ENCODE data around the gene ALG10B. TPM values are rescaled to one million over a fixed set of nuclear protein-coding genes. Genes with fewer than 3 reads are reported as not detected.
"Not testable (repeated sequence)": the region's sequence is repeated elsewhere in the genome, so short reads cannot be mapped to it uniquely, and the experiment has no call there.

Gene ALG10B
- total RNA-seq, 4 donors from 2014 or later, result 2.5 to 7.3 (median 3.1) TPM

DNA sequence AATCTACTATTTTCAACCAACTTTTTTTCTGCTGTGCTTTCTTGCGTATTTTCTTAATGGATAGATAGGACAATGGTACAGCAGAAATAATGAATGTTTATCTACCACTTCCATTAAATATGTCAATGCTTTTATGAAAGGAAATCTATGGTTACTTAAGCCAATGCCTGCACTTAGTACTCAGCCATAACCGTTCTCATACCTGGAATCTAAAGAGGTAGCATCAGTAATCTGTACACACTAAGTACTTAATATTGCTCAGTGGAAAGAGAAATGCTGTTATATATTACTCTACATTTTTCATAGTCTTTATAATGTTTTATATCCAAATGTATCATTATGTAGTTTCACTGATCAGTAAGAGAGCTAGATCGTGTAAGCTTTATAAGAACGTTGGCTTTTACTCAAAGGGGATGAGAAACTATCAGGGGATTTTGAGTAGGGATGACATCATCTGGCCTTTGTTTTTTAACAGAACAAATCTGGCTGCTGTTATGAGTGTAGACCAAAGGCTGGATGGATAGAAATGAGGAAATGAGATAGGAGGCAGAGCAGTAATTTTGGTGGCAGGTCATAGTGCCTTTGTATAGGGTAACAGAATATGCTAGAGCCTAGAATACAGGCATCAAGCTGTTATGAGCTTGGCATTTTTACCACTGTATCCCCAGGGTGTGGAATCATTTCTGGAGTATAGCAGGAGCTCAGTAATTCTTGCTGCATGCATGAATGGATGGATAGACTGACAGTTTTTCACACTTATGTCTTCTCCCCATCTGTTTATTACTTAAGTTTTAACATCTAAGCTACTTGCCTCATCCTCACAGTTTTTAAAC lies 34.0 kb downstream of the ALG10B start:
- DNase-seq (ENCODE audit: low spot score), result no peak
- TF ChIP-seq, protein P1, sequence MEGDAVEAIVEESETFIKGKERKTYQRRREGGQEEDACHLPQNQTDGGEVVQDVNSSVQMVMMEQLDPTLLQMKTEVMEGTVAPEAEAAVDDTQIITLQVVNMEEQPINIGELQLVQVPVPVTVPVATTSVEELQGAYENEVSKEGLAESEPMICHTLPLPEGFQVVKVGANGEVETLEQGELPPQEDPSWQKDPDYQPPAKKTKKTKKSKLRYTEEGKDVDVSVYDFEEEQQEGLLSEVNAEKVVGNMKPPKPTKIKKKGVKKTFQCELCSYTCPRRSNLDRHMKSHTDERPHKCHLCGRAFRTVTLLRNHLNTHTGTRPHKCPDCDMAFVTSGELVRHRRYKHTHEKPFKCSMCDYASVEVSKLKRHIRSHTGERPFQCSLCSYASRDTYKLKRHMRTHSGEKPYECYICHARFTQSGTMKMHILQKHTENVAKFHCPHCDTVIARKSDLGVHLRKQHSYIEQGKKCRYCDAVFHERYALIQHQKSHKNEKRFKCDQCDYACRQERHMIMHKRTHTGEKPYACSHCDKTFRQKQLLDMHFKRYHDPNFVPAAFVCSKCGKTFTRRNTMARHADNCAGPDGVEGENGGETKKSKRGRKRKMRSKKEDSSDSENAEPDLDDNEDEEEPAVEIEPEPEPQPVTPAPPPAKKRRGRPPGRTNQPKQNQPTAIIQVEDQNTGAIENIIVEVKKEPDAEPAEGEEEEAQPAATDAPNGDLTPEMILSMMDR (IDR thresholded peaks at IDR 0.05), result no peak
- ATAC-seq (ENCODE audit: low FRiP score), result no peak

DNA sequence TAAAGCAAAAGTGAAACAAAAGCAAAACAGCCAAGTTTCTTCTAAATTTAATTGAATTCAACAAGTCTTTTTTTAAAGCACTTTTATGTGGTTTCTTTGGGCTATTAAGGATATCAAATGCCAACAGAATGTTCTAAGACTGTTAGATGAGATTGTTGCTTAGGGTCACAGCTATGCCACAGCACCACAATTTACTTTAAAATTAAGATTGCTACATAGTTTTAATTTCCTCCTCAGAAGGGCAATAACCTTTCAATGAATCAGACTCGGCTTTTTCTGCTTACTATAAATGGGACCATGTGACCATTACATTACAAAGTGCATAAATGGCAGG lies 34.6 kb downstream of the ALG10B start:
- DNase-seq (ENCODE audit: low spot score); ATAC-seq (ENCODE audit: low FRiP score): not testable (repeated sequence)

DNA sequence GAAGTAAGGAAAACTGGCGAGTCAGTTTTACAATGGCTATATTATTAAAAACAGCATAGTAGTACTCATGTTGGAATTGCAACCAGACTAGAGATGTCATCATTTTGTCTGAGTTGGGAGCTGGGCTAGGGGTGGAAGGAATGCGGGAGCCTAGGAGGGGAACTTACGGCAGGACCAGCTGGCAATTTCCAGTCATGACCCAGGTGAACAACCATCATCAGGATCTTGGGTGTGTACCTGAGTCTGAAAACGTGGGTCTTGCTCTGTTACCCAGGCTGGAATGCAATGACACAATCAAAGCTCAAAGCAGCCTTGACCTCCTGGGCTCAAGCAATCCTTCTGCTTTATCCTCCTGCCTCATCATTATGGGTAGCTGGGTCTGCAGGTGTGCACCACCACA lies 50.9 kb downstream of the ALG10B start:
- TF ChIP-seq, protein P1 (IDR thresholded peaks at IDR 0.05), result no peak

DNA sequence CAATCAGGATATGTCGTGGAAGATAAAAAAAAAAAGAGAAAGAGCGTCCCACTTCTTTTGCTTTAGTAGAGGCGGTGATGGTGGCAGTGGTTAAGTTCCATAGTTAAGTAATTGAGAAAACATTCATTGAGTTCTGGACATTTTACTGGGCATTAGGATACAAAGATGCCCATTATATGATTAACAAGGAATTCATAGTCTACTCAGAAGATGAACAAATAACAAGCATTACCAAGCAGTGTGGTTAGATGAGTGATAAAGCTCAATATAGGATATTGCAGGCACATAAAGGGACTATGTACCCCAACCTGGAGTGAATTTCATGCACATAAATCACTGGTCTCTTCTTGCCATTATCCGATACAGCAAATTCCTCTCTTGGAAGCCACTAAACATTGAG lies 53.7 kb downstream of the ALG10B start:
- DNase-seq (ENCODE audit: low spot score) (no peak), ATAC-seq (ENCODE audit: low FRiP score) (no peak)
- TF ChIP-seq, protein P1 (IDR thresholded peaks at IDR 0.05), result no peak

More for the DNA sequence above, 50.9 kb downstream of the ALG10B start:
- no peak for DNase-seq (ENCODE audit: low spot score)
- no peak for ATAC-seq (ENCODE audit: low FRiP score)

DNA sequence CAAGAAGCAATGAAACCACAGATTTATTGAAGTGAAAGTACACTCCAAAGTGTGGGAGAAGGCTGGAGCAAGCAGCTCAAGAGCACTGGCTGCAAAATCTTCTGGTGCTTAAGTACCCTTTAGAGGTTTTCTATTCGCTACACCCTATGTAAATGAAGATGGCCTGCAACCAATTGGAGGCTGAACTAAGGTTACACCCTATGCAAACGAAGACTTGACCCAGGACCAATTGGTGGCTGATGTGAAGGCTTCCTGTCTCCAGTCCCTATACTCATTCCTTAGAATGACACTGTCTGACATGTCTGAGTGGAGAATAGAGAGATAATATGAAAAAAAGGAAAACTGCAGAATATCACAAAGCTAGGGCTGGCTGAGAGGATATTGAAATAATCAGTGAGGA lies 57.2 kb downstream of the ALG10B start:
- TF ChIP-seq, protein P1 (IDR thresholded peaks at IDR 0.05), result no peak
- no peak for DNase-seq (ENCODE audit: low spot score)
- no peak for ATAC-seq (ENCODE audit: low FRiP score)

DNA sequence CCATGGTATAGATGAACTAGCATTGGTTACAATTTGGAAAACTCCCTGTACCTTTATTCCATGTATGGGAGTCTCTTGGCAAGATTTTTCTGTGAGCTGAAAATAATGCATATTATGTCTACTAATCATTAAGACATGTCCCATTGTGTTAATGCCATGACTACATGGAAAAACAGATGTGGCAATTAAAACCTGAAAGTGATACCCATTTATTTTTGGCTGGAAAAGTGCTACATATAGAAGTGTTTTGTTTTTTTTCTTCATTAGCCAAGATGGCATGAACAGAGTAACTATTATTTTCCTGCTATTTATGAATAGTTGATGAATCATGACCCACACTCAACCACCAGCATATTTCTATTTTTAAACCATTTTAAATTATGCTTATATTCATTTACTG lies 58.2 kb downstream of the ALG10B start:
- TF ChIP-seq, protein P1 (IDR thresholded peaks at IDR 0.05), result no peak
- ATAC-seq (ENCODE audit: low FRiP score) (no peak), DNase-seq (ENCODE audit: low spot score) (no peak)

Small RNA genes within 50 kb of the gene (small RNA-seq; reads per million reads assigned to genes)
- not detected for gene RF00019
